GM19452 (cell line): ENCODE data around the gene NRG3.

Source experiments
- ATAC-seq: cut with Tn5 transposase; IDR thresholded peaks from one replicate; pipeline ENCODE4 v1.9.1; 2021; ENCODE audit not compliant: unreplicated experiment

Gene NRG3

GRCh38 chr10:82554381-82554780, 679.4 kb downstream of the NRG3 start:
- no peak for ATAC-seq

- ATAC-seq = no peak
These were observed 683.1 kb downstream of the NRG3 start for GRCh38 chr10:82558014-82558607.

GRCh38 chr10:82564353-82565196, 689.6 kb downstream of the NRG3 start:
- ATAC-seq = no peak

- ATAC-seq = no peak
These were observed 690.2 kb downstream of the NRG3 start for GRCh38 chr10:82565197-82565575.

- no peak for ATAC-seq
These were observed 697.8 kb downstream of the NRG3 start for GRCh38 chr10:82572744-82573143.

- ATAC-seq = no peak
These were observed 699.1 kb downstream of the NRG3 start for GRCh38 chr10:82574081-82574480.

- ATAC-seq = no peak
These were observed 700.3 kb downstream of the NRG3 start for GRCh38 chr10:82575318-82575717.

GRCh38 chr10:82576093-82576492, 701.1 kb downstream of the NRG3 start:
- ATAC-seq = no peak

- ATAC-seq = no peak
These were observed 706.9 kb downstream of the NRG3 start for GRCh38 chr10:82581940-82582339.

GRCh38 chr10:82591421-82591820, 716.4 kb downstream of the NRG3 start:
- ATAC-seq = no peak

- no peak for ATAC-seq
These were observed 722.8 kb downstream of the NRG3 start for GRCh38 chr10:82597840-82598239.

GRCh38 chr10:82609845-82610244, 734.9 kb downstream of the NRG3 start:
- no peak for ATAC-seq

GRCh38 chr10:82618007-82618406, 743.0 kb downstream of the NRG3 start:
- no peak for ATAC-seq

- ATAC-seq = no peak
These were observed 746.7 kb downstream of the NRG3 start for GRCh38 chr10:82621680-82622079.

GRCh38 chr10:82622479-82622878, 747.5 kb downstream of the NRG3 start:
- no peak for ATAC-seq

- ATAC-seq = no peak
These were observed 750.7 kb downstream of the NRG3 start for GRCh38 chr10:82625512-82626189.

- ATAC-seq = no peak
These were observed 753.4 kb downstream of the NRG3 start for GRCh38 chr10:82628373-82628772.

GRCh38 chr10:82643076-82643475, 768.1 kb downstream of the NRG3 start:
- no peak for ATAC-seq

GRCh38 chr10:82643601-82644000, 768.6 kb downstream of the NRG3 start:
- no peak for ATAC-seq

- ATAC-seq = no peak
These were observed 770.2 kb downstream of the NRG3 start for GRCh38 chr10:82645221-82645620.

GRCh38 chr10:82653244-82654155, 778.5 kb downstream of the NRG3 start:
- no peak for ATAC-seq
